ENCODE measurements around the gene DNASE1L3.
"Not testable (repeated sequence)": the region's sequence is repeated elsewhere in the genome, so short reads cannot be mapped to it uniquely, and the experiment has no call there.

Gene DNASE1L3

DNA sequence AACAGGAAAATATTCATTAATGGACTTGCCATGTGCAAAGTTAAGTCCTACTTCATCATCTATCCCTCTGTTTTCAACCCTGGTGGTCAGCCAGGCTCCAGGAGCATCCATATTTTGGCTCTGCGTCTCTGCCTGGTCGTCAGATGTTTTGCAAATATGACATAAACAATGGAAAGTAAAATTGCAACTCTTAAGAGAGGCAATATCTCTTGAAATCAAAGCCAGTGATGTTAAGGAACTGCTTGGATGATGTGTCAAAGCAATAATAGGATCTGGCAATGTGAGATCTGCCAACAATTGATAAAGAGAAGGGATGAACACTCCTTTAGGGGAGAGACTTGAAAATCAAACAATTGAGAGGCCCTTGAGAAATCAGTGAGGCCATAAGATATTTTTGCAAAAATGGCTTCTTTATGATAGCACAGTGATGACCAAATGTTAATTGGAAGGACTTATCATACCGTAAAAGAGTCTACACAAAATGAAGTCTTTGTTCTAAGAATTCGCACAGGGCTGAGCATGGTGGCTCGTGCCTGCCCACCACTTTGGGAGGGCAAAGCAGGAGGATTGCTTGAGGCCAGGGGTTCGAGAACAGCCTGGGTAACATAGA, 33.3 kb upstream of the DNASE1L3 start:
- H3K4me3 ChIP-seq (ENCODE audit: low read length): no peak overlapping the region
- H3K4me2 ChIP-seq (ENCODE audit: low read length): no peak overlapping the region
- no peaks in the 10 kb centered on the region for H3K36me3 ChIP-seq (ENCODE audit: insufficient read depth, low read length)

DNA sequence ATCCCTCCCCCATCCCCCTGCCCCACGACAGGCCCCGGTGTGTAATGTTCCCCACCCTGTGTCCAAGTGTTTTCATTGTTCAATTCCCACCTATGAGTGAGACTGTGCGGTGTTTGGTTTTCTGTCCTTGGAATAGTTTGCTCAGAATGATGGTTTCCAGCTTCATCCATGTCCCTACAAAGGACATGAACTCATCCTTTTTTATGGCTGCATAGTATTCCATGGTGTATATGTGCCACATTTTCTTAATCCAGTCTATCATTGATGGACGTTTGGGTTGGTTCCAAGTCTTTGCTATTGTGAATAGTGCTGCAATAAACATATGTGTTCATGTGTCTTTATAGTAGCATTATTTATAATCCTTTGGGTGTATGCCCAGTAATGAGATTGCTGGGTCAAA, 32.1 kb upstream of the DNASE1L3 start:
- H3K4me3 ChIP-seq (ENCODE audit: low read length); H3K27me3 ChIP-seq (ENCODE audit: control insufficient read depth, insufficient read depth, low read length): not testable (repeated sequence)

More for the DNA sequence above, 33.3 kb upstream of the DNASE1L3 start:
- Histone ChIP-seq H3K9ac (ENCODE audit: low read depth, low read length) (no peak overlapping the region), H3K9me3 (replicated peaks; ENCODE audit: low read length) (no peaks in the 10 kb centered on the region), H3K27me3 (ENCODE audit: control insufficient read depth, insufficient read depth, low read length) (no peaks in the 10 kb centered on the region), H3K4me1 (ENCODE audit: control insufficient read depth, insufficient read depth, low read length) (no peaks in the 10 kb centered on the region)

GRCh38 chr3:58242340-58242739, 31.6 kb upstream of the DNASE1L3 start:
- no peaks in the 10 kb centered on the region for H3K27me3 ChIP-seq (ENCODE audit: control insufficient read depth, insufficient read depth, low read length)
- H3K36me3 ChIP-seq (ENCODE audit: insufficient read depth, low read length): no peaks in the 10 kb centered on the region
- H3K9me3 ChIP-seq (replicated peaks; ENCODE audit: low read length): no peaks in the 10 kb centered on the region
- H3K9ac ChIP-seq (ENCODE audit: low read depth, low read length): no peak overlapping the region
- peaks cover 4% of the 10 kb centered on the region for H3K4me1 ChIP-seq (ENCODE audit: control insufficient read depth, insufficient read depth, low read length)
- no peak overlapping the region for H3K4me2 ChIP-seq (ENCODE audit: low read length)
- no peak overlapping the region for H3K4me3 ChIP-seq (ENCODE audit: low read length)

More for the DNA sequence above, 32.1 kb upstream of the DNASE1L3 start:
- H3K4me2 ChIP-seq (ENCODE audit: low read length); H3K4me1 ChIP-seq (ENCODE audit: control insufficient read depth, insufficient read depth, low read length); H3K36me3 ChIP-seq (ENCODE audit: insufficient read depth, low read length); H3K9me3 ChIP-seq (replicated peaks; ENCODE audit: low read length); H3K9ac ChIP-seq (ENCODE audit: low read depth, low read length): not testable (repeated sequence)

- H3K4me2 ChIP-seq (ENCODE audit: low read length): no peak overlapping the region
- no peak overlapping the region for H3K4me3 ChIP-seq (ENCODE audit: low read length)
- H3K27me3 ChIP-seq (ENCODE audit: control insufficient read depth, insufficient read depth, low read length): no peaks in the 10 kb centered on the region
- H3K9me3 ChIP-seq (replicated peaks; ENCODE audit: low read length): no peaks in the 10 kb centered on the region
- H3K36me3 ChIP-seq (ENCODE audit: insufficient read depth, low read length): no peaks in the 10 kb centered on the region
- H3K4me1 ChIP-seq (ENCODE audit: control insufficient read depth, insufficient read depth, low read length): peaks cover 11% of the 10 kb centered on the region
- H3K9ac ChIP-seq (ENCODE audit: low read depth, low read length): no peak overlapping the region
Measured at GRCh38 chr3:58241306-58242044, 30.7 kb upstream of the DNASE1L3 start.

DNA sequence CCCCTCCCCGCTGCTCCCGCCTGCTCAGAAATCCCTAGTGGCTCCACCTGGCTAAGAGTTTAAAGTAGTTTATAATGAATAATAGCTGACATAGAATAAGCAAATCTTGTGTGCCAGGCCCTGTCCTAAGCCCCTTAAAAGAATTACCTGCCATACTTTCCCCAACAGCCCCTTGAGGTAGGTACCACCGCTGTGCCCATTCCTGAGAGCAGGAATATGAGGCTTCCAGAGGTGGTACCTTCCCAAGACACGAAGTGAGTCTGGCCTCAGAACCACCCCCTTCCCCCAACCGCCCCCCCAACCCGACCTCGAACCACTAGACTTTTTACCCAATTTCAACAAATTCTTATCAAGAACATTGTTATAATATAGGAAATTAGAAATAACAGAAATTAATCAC, 28.1 kb upstream of the DNASE1L3 start:
- peak overlapping the region; percentile 100 for H3K4me2 ChIP-seq (ENCODE audit: low read length)
- H3K4me3 ChIP-seq (ENCODE audit: low read length): no peak overlapping the region
- no peaks in the 10 kb centered on the region for H3K9me3 ChIP-seq (replicated peaks; ENCODE audit: low read length)
- no peak overlapping the region for H3K9ac ChIP-seq (ENCODE audit: low read depth, low read length)
- H3K27me3 ChIP-seq (ENCODE audit: control insufficient read depth, insufficient read depth, low read length): peaks cover under 1% of the 10 kb centered on the region
- H3K36me3 ChIP-seq (ENCODE audit: insufficient read depth, low read length): no peaks in the 10 kb centered on the region
- H3K4me1 ChIP-seq (ENCODE audit: control insufficient read depth, insufficient read depth, low read length): peaks cover 11% of the 10 kb centered on the region

- H3K4me1 ChIP-seq (ENCODE audit: control insufficient read depth, insufficient read depth, low read length): peaks cover 11% of the 10 kb centered on the region
- H3K27me3 ChIP-seq (ENCODE audit: control insufficient read depth, insufficient read depth, low read length): peaks cover 7% of the 10 kb centered on the region
- H3K4me3 ChIP-seq (ENCODE audit: low read length): peak overlapping the region; percentile 96
- H3K36me3 ChIP-seq (ENCODE audit: insufficient read depth, low read length): no peaks in the 10 kb centered on the region
- H3K9ac ChIP-seq (ENCODE audit: low read depth, low read length): peak overlapping the region; percentile 77
- no peaks in the 10 kb centered on the region for H3K9me3 ChIP-seq (replicated peaks; ENCODE audit: low read length)
- peak overlapping the region; percentile 100 for H3K4me2 ChIP-seq (ENCODE audit: low read length)
Measured at GRCh38 chr3:58237941-58238681, 27.3 kb upstream of the DNASE1L3 start.

DNA sequence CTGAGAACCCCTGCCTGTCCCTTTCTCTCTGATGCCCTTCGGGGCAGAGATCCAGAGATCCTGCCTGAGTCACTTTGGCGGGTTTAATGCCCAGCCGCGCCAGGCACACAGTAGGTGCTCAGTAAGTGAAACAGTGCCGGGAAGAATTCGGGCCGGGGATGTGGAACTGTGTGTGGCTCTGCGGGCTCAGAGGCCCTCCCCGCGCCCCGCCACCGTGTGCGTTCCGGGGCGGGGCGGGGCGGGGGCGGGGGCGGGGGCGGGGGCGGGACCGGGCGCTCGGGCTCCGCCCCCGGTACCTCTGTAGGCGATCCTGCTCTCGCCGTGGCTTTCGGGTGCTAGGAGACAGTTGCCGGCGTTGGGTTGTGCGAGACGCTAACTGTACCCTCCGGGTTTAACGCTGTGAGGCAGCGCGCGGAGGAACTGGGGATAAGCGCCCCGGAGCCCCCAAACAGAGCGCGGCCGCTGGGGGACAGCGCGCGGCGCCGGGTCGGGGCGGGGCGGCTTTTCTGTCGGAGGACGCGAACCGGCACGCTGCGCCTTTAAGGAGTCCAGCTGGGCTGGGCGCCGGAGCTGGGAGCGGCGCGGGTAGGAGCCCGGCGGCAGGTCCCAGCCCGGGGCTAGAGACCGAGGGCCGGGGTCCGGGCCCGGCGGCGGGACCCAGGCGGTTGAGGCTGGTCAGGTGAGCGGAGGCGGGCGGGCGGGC, 26.6 kb upstream of the DNASE1L3 start, which contains the start of gene ABHD6:
Gene ABHD6 (plus strand): TSS at position 555 of the 703 bp plus-strand sequence. CDS start 18,795 bp downstream, outside the sequence.
- Histone ChIP-seq H3K36me3 (ENCODE audit: insufficient read depth, low read length) (no peaks in the 10 kb centered on the region), H3K4me2 (ENCODE audit: low read length) (peak within 1 kb of the TSS; percentile 100), H3K4me3 (ENCODE audit: low read length) (peak within 1 kb of the TSS; percentile 96), H3K4me1 (ENCODE audit: control insufficient read depth, insufficient read depth, low read length) (peaks cover 11% of the 10 kb centered on the region), H3K9ac (ENCODE audit: low read depth, low read length) (peak within 1 kb of the TSS; percentile 77), H3K9me3 (replicated peaks; ENCODE audit: low read length) (no peaks in the 10 kb centered on the region), H3K27me3 (ENCODE audit: control insufficient read depth, insufficient read depth, low read length) (peaks cover 15% of the 10 kb centered on the region)

- Histone ChIP-seq H3K4me2 (ENCODE audit: low read length) (peak overlapping the region; percentile 100), H3K4me1 (ENCODE audit: control insufficient read depth, insufficient read depth, low read length) (peaks cover 11% of the 10 kb centered on the region), H3K9ac (ENCODE audit: low read depth, low read length) (peak overlapping the region; percentile 77)
Measured at GRCh38 chr3:58236527-58237237, 25.9 kb upstream of the DNASE1L3 start.

GRCh38 chr3:58235970-58236369, 25.2 kb upstream of the DNASE1L3 start:
- no peak overlapping the region for H3K9ac ChIP-seq (ENCODE audit: low read depth, low read length)
- H3K4me1 ChIP-seq (ENCODE audit: control insufficient read depth, insufficient read depth, low read length): peaks cover 11% of the 10 kb centered on the region
- peaks cover 26% of the 10 kb centered on the region for H3K27me3 ChIP-seq (ENCODE audit: control insufficient read depth, insufficient read depth, low read length)
- no peaks in the 10 kb centered on the region for H3K36me3 ChIP-seq (ENCODE audit: insufficient read depth, low read length)
- no peaks in the 10 kb centered on the region for H3K9me3 ChIP-seq (replicated peaks; ENCODE audit: low read length)
- no peak overlapping the region for H3K4me2 ChIP-seq (ENCODE audit: low read length)
- no peak overlapping the region for H3K4me3 ChIP-seq (ENCODE audit: low read length)

More at GRCh38 chr3:58236527-58237237, 25.9 kb upstream of the DNASE1L3 start:
- Histone ChIP-seq H3K27me3 (ENCODE audit: control insufficient read depth, insufficient read depth, low read length) (peaks cover 18% of the 10 kb centered on the region), H3K4me3 (ENCODE audit: low read length) (peak overlapping the region; percentile 96), H3K9me3 (replicated peaks; ENCODE audit: low read length) (no peaks in the 10 kb centered on the region), H3K36me3 (ENCODE audit: insufficient read depth, low read length) (no peaks in the 10 kb centered on the region)

- H3K4me2 ChIP-seq (ENCODE audit: low read length): no peak overlapping the region
- peaks cover 11% of the 10 kb centered on the region for H3K4me1 ChIP-seq (ENCODE audit: control insufficient read depth, insufficient read depth, low read length)
- no peaks in the 10 kb centered on the region for H3K36me3 ChIP-seq (ENCODE audit: insufficient read depth, low read length)
- no peaks in the 10 kb centered on the region for H3K9me3 ChIP-seq (replicated peaks; ENCODE audit: low read length)
- no peak overlapping the region for H3K9ac ChIP-seq (ENCODE audit: low read depth, low read length)
- H3K4me3 ChIP-seq (ENCODE audit: low read length): no peak overlapping the region
- peaks cover 35% of the 10 kb centered on the region for H3K27me3 ChIP-seq (ENCODE audit: control insufficient read depth, insufficient read depth, low read length)
Measured at GRCh38 chr3:58234516-58234931, 23.8 kb upstream of the DNASE1L3 start.
